ENCODE measurements around the gene RRP1B.
"Not testable (repeated sequence)": the region's sequence is repeated elsewhere in the genome, so short reads cannot be mapped to it uniquely, and the experiment has no call there.

Gene RRP1B

GRCh38 chr21:43643193-43643592, 16.2 kb upstream of the RRP1B start:
- DNase-seq: no peak

GRCh38 chr21:43644071-43644470, 15.3 kb upstream of the RRP1B start:
- no peak for DNase-seq

- no peak for DNase-seq
Measured at GRCh38 chr21:43644609-43645008, 14.8 kb upstream of the RRP1B start.

- peak; percentile 85 for DNase-seq
Measured at GRCh38 chr21:43645136-43645891, 14.0 kb upstream of the RRP1B start.

GRCh38 chr21:43645976-43646375, 13.4 kb upstream of the RRP1B start:
- DNase-seq: no peak

- DNase-seq: peak; percentile 96
Measured at GRCh38 chr21:43646550-43647260, 12.7 kb upstream of the RRP1B start.

- DNase-seq: no peak
Measured at GRCh38 chr21:43648171-43648570, 11.2 kb upstream of the RRP1B start.

GRCh38 chr21:43651926-43652325, 7.4 kb upstream of the RRP1B start:
- not testable (repeated sequence) for DNase-seq

GRCh38 chr21:43652616-43653015, 6.7 kb upstream of the RRP1B start:
- no peak for DNase-seq

- peak; percentile 62 for DNase-seq
Measured at GRCh38 chr21:43653626-43654025, 5.7 kb upstream of the RRP1B start.

GRCh38 chr21:43654806-43655489, 4.4 kb upstream of the RRP1B start:
- DNase-seq: no peak

- no peak for DNase-seq
Measured at GRCh38 chr21:43657355-43658087, 1.8 kb upstream of the RRP1B start.

GRCh38 chr21:43658088-43658741, 1.1 kb upstream of the RRP1B start:
- no peak for DNase-seq

GRCh38 chr21:43658769-43659135, 608 bp upstream of the RRP1B start:
- DNase-seq: no peak

GRCh38 chr21:43662286-43662685, 2.9 kb downstream of the RRP1B start:
- no peak for DNase-seq

GRCh38 chr21:43663033-43663432, 3.7 kb downstream of the RRP1B start:
- DNase-seq: no peak

GRCh38 chr21:43664358-43664757, 5.0 kb downstream of the RRP1B start:
- no peak for DNase-seq

- DNase-seq: no peak
Measured at GRCh38 chr21:43665879-43666278, 6.5 kb downstream of the RRP1B start.

GRCh38 chr21:43667191-43667904, 8.0 kb downstream of the RRP1B start:
- DNase-seq: no peak

- DNase-seq: no peak
Measured at GRCh38 chr21:43669828-43670605, 10.7 kb downstream of the RRP1B start.

GRCh38 chr21:43675871-43676270, 16.5 kb downstream of the RRP1B start:
- peak; percentile 35 for DNase-seq
